22Rv1 (cell line): Measurements from ENCODE around the gene DENND2A.

Source experiments
- H3K27ac ChIP-seq: fragments of 450-650 bp; 2 replicates; pipeline ENCODE4 v1.5.1; 2017
- CTCF ChIP-seq: fragments of 450-650 bp; IDR thresholded peaks from 2 replicates; pipeline ENCODE4 v1.5.1; 2017; ENCODE audit warnings: mild to moderate bottlenecking
- ZFX ChIP-seq: fragments of 450-650 bp; IDR thresholded peaks from 2 replicates; pipeline ENCODE4 v1.6.1; 2017; ENCODE audit warnings: antibody characterized with exemption, borderline replicate concordance

Gene DENND2A

DNA sequence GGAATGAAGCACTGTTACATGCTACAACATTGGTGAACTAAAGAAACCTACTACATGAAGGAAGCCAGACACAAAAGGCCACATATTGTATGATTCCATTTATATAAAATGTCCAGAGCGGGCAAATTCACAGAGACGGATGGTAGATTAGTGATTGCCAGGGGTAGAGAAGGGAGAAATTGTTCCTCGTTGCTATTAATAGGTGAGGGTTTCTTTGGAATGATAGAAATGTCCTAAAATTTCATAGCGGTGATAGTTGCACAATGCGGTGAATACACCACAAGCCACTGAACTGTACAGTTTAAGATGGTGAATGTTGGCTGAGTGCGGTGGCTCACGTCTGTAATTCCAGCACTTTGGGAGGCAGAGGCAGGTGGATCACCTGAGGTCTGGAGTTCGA is 29.0 kb downstream of the DENND2A start:
- TF ChIP-seq ZFX (no peak), CTCF (no peak)
- H3K27ac ChIP-seq, result no peak overlapping the region

DNA sequence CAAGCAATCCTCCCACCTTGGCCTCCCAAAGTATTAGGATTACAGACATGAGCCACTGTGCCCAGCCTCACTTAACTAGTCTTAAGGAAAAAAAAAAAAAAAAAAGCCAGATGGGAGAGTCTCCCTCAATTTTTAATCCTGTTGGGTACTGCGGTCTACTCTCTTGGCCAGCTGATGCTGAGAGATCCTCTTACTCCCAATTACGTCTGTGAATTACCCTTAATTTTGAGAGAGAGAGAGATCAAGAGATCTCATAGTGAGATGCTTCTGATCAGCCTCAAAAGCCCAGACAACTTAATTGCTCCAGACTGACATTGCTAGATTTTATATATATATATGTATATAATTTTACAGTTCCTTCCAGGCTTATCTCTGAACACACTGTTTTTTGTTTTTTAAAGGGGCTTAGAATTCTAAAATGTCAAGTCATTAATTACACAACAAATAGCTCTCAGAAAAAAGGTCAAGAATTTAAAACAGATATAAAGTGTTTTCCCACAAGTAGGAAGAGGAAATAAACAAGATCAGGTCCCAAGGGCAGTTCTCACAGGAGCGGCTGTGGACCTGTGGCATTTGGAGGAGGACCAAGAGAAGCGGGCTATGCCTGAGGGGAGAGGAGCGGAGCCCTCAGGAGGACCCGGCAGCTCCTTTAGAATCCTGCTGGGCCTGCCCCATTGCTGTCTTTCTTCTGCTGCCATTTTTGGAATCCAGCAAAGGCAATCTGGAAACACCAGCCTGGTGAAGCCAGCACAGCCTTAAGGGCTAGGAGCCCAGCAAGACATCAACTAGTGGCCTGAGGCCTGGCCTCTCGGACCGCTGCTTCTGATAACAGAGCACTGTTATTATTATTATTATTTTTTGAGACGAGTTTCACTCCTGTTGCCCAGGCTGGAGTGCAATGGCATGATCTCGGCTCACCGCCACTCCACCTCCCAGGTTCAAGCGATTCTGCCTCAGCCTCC is 30.1 kb downstream of the DENND2A start:
- H3K27ac ChIP-seq, result no peak overlapping the region
- no peak for TF ChIP-seq ZFX
- no peak for TF ChIP-seq CTCF

- H3K27ac ChIP-seq, result no peak overlapping the region
- no peak for TF ChIP-seq CTCF
- no peak for TF ChIP-seq ZFX
Measured at GRCh38 chr7:140609646-140610045, 31.0 kb downstream of the DENND2A start.

DNA sequence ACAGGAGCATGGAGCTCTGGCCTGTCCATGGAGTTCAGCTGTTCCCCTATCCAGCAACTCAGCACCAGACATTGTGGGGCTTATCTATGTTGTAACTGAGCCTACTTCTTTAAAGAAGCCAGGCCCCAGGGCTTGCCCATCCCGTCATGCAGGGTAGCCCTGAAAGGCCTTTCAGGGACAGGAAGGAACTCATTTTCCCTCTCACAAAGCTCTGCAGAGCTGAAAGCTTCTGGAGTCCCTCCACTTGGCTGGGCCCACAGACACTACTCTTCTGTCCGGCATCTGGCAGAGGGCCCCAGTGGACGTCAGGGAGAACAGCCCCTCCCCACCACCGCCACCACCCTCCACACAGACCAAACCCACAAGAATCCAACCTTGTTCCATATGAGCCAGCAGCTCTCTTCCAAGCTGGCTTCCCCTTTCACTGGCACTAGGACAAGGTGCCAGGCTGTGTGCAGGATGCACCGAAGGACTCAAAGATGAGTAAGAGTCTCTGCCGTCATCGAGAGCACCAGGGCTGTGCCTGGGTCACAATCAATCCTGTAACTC is 33.1 kb downstream of the DENND2A start:
- H3K27ac ChIP-seq, result no peak overlapping the region
- TF ChIP-seq CTCF (no peak), ZFX (no peak)

GRCh38 chr7:140605337-140605736 is 35.3 kb downstream of the DENND2A start:
- no peak overlapping the region for H3K27ac ChIP-seq
- no peak for TF ChIP-seq CTCF
- no peak for TF ChIP-seq ZFX

DNA sequence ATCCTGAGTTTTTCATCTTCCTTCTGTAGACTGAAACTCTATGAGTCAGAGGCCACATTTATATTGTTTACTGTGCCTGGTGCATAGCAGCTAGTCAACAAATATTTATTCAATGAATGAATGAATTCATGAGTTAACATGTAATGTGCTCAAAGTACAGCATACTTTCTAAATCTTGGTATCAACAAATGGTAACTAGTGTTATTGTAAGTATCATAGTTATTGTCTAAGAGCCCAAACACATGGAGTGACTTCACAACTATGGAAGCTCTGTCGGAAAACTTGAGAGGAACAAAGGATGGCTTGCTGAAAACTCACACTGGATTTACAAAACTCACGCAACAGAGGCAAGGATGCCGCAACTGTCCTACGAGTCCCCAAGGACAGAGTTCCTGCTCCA is 35.9 kb downstream of the DENND2A start:
- TF ChIP-seq ZFX, result no peak
- no peak for TF ChIP-seq CTCF
- no peak overlapping the region for H3K27ac ChIP-seq

GRCh38 chr7:140604076-140604475 is 36.5 kb downstream of the DENND2A start:
- H3K27ac ChIP-seq, result no peak overlapping the region
- TF ChIP-seq ZFX, result no peak
- no peak for TF ChIP-seq CTCF
